COR-L47 (cell line): ENCODE results near the gene NEK6.

Experiments used
- DNase-seq: peaks from one replicate; lab custom pipeline; 2025; lab: John Stamatoyannopoulos, UW

NEK6 gene

DNA sequence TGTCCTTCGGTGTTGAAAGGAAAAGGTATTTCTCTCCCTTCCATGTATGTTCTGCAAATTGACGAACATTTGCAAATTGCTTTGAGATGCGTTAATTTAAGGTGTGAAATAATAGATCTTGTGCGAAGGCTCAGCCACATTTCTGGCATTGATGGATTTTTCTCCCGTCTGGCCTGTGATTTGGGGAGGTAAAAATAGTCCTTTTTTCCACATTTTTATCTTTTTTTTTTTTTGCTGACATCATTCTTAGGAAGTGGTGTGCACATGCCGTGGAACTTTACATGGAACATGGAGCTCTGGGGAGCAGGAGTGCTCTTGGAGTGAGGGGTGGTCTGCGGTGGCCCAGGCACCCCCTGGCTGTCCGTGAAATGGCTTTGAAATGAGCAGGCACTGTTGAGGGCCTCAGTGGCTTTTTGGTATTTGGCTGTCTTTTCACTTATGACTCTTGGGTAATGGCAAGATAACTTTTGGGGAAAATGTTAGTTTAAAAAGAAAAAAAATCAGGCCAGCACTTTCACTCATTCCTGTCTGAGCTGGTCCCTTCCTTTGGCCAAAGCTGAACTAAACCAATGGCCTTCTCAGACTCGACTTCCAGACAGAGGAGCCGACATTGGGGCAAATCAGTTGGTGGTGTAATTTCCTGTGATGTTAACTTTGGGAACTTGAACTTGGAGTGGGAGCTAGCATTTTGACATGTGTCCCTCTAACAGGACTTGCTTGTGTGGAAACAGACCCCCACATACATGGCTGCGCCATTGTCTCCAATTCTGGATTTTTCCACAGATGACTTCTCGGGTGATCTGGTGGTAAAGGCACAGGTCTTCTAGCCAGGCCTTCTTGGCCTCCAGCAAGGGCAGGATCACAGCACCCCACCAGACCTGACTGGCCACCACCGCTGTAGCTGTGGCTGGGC lies 4.2 kb downstream of the NEK6 start:
- no peak for DNase-seq

DNA sequence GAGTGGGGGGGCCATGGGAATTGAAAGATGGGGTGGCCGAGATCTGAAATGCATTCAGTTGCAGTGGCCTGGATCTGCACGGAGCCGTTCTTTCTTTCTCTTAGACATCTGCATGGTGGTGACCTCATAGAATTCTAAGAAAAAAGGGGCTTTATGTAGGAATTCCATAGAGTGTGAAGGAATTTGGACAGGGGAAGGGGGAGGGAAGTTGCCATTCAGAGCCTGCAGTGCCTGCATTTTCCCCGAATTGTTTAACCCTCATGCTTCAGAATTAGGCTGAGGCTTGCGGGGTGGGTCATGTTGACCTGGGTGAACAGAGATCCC lies 4.9 kb downstream of the NEK6 start:
- no peak for DNase-seq

DNA sequence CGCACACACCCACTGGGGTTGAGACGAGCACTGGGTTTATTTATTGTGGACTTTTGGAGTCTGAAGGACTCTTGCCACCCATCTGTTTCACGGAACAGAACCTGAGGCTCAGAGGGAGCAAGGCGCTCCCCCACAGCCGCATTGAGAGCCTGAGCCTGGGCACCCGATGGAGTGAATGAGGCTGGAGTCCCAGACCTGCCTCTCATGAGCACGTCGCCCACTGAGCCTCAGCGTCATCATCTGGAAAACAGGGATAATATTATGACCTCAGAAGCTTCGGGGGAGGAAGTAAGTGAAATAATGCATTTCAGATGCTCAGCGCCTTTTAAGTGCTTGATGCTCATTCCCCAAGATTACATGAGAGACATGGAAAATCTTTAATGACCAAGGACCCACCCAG lies 5.5 kb downstream of the NEK6 start:
- DNase-seq = no peak

DNA sequence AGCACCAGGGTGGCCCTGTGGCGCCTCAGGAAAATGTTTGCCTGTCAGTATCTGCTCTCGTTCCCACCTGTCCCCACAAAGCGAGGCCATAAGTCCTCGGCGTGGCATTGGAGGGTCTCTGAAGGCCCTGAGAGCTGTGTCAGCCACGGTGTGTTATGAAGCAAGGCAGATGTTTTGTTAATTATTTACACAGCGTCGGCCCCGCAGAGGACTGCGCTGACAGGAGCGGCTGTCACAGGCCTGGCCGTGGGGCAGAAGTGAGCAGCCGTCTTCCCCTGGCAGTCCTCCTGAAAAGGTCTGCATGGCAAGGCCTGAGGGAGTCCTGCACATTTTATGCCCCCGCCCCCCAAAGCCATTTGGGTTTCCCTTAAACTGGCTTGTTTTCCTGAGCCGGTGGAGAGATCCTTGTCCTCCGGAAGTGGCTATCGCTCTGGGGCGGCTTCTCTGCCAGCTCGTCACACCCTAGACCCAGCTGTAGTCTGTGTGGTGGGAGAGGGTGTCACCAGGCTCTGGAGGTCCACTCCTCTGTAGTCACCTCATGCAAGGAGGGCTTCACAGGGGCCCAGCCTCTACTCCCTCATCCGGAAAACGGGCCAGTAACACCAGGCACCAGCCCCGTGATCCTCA lies 6.2 kb downstream of the NEK6 start:
- DNase-seq = no peak

DNA sequence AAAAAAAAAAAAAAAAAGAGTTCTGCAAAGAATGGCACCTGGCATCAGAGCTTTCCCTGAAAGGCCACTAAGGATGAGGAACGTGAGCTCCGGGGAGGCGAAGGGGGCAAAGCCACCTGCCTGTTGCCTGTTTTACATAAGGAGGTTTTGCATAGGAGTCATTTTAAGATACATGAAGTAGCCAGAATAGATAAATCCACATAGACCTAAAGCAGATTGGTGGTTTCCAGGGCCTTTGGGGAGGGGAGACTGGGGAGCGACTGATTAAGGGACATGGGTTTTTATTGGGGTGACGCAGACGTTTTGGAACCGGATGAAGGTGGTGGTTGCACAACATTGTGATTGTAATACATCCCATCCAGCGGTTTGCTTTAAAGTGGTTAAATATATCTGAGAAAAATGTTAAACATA lies 7.1 kb downstream of the NEK6 start:
- no peak for DNase-seq

DNA sequence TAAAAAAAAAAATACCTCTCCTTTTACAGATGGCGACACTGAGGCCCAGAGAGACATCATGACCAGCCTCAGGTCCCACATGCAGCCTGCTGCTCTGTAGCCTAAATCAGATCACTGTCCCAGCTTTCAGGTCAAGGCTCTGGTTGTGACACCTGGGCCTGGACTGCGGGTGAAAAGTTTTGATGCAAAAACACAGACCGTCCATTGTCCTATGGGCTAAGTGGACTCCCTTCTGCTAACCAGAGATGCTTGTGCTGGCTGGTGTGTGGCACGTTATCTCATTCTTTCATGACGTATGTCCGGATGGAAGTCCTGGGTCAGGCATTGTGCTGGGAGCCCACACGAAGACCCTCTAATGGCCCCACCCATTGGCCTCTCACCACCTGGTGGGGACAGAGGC lies 7.8 kb downstream of the NEK6 start:
- DNase-seq = no peak

DNA sequence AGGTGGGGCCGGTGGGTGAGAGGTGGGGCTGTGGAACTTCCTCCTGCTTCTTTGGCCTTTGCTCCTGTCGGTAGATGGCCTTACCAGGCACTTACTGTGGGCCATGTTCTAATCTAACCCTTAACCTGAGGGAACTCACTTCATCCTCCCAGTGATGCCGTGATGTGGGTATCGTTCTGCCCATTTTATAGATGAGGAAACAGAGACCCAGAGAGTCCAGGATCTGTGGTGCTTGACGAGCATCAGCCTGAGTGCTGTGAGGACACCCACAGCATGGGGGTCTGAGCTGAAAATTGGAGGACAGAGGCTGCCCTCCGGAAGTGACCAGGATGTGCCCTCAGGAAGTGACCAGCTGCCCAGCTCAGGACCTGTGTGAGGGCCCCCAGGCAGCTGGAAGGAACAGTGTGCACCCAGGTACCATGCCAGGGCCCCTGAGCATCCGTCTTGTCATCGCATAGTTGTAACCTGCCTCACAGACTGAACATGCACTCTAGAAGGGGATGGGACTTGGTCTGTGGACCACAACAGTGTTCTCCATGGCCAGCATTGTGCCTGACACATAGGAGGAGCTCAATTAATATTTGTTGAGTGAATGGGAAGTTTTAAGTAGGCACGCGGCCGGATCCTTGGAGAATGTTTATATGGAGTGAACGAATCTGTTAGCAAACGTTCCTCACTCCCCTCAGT lies 8.5 kb downstream of the NEK6 start:
- DNase-seq = no peak

DNA sequence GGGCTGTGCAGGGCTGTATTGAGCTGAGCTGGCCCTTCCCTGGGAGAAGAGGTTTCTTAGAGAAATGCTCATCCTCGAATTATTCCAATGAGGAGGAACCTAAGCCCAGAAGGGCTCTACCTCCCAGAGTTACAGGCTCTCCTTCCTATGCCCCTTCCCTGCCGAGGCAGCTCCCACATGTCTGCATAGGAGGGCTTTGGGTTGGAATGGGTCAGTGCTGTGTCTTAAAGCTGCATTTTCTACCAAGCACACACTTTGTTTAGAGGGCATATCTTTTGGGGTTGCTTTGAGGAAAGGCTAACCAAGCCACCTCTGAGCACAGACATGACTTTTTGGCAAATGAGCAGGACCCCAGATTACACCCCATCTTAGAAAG lies 9.1 kb downstream of the NEK6 start:
- no peak for DNase-seq

DNA sequence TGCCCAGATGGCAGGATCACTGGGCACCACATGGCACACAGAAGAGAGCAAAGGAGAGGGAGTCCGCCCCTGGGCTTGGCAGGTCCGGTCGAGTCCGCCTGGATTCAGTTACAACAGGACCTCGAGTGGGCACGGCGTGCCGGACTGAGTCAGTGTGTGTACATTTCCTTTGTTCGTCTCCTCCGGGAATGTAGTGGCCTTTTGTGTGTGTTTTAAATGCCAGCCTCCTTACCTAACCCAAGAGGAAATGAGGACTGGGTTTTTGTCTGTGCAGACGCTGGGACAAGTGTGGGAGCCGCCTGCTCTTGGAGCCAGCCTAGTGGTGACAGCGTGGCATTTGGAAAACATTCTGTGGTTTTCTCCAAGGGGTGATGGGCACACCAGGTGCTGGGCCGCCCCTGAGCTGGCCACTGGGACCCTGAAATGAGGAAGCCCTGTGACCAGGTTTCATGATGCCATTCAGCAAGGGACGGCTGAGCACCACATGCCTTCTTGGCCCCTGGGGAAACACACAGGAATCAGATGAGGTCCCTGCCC lies 9.6 kb downstream of the NEK6 start:
- no peak for DNase-seq

DNA sequence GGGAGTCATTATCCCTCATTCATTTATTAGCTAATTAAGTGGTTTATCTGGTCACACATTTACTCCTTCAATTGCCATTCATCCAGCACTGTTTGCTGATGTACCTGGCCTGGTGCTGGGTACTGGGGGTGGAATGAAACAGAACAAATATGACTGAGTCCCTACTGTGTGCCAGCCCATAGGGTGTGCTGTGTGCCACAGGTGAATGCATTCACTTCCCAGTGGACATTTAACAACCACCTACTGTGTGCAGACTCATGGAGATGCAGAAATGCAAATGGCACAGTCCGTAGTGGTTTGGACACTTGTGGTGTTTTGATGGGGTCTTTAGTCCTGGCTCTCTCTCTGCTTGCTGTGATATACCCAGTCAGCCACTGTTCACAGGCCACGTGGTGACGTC lies 10.5 kb downstream of the NEK6 start:
- DNase-seq = no peak

DNA sequence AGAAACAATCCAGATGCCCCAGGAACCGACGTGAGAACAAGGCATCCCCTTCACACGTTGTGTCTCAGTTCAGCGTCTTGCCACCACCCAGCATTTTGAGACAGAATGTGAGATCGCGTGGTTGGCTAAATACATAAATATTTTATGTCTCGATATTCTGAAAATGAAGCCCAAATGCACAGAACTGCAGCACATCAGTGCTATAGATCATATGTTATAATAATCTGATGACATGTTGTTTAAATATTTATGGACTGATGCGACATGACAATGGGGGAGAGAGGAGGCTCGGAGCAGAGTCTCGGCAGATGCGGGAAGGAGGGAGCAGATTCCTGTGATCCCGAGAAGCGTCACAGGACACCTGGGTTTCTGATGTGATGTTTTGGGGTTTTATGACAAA lies 10.9 kb downstream of the NEK6 start:
- no peak for DNase-seq

DNA sequence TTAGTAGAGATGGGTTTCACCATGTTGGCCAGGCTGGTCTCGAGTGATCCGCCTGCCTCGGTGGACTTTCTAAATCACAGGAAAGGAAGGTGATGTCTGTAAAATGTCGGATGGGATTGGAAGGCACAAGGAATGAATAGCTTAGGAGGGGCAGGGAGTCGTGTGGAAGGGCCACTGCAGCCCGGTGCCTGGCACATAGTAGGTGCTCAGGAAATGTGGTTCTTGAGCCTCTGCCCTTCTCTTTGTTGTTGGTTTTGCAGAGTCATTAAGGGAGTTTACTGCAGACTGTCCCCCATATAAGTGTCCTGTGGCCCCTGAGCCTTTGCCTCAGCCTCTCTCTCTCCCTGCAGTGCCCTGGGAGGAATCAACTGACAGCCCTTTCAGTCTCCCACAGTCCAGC lies 11.8 kb downstream of the NEK6 start:
- no peak for DNase-seq

DNA sequence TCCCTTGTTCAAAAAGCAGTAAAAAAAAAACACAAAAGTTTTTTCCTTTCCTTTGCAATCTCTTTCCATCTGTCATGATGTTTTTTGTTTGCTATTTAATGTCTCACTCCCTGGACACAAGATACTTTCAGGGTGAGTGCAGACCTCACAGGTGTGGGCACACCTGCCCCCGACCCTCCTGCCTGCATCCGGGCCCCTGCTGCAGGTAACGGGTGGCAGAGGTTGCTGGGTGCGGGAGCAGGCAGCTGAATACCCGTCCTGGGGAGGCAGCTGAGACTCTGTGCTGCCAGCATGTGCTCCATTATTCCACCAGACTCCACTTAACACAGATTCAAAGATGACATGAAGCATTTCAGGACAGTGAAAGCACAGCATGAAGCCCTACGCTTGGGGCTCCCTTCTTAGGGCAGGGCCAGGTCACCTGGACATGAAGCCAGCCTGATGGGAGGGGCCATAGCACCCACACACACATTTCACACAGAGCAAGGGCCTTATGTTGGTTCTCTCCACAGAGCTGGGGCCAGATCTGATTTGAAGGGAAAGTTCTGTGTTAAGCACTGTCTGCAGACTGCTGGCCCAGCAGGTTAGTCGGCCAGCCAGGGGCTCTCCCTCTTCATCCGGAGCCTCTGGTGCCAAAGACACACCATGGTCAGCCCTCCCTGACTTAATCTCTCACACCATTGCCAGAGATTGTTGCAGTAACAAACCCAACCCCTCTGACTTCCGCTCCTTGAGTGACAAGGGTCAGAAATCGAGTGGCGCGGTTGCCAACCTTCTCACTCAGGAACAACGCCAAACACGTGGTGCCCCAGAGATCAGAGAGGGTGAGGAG lies 13.0 kb downstream of the NEK6 start:
- peak; percentile 13 for DNase-seq

DNA sequence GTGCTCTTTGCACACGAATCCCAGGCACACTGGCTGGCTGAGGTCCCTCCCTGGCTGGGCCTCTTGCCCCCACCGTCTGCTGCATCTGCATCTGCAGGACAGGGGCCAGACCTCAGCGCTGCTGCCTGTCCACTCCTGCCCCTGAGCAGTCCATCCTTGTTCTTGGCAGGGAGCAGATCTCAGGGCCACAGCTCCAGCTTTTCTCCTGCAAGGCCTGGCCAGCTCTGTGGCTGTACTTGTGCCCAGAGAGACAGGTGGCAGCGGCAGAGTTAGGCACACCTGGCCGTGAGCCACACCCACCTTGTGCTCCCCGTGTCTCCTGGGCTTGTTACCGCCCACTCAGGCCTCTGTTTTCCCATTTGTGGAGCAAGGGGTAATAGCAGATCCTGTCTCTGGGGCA lies 13.9 kb downstream of the NEK6 start:
- DNase-seq = peak; percentile 23

DNA sequence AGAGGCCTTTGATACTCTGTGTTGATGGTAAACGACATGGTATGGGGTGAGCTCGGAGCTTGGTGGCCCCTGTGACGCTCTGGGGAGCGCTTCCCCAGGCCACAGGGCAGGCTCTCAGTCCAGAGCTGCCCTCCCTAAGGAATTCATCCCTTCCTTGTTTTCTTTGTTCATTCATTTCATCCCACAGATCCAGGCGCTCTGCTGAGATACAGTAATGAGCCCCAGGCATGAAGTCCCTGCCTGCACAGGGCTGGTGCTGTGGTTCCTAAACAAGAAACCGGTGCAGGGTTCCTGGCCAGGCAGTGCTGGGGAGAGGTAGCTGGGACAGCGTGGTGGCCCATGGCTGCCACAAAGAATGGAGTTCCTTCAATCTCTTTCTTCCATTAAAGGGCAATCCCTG lies 14.4 kb downstream of the NEK6 start:
- DNase-seq = no peak

DNA sequence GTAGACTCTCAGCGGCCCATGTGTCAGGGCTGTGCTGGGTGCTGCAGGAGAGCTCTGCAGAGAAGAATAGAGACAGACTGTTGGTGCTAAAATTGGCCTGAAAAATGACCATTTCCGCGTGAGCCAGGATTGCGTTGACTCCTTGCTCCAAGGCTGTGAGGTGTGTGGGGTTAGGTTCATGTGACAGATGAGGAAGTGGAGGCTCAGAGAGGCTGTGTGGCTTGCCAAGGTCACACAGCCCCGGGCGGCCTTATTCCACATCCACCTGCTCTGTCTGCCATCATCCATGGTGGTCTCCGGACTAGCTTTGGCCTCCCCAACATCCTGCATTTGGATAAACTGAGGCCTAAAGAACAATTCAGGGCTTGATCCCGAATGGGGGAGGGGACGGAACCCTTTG lies 15.2 kb downstream of the NEK6 start:
- no peak for DNase-seq

DNA sequence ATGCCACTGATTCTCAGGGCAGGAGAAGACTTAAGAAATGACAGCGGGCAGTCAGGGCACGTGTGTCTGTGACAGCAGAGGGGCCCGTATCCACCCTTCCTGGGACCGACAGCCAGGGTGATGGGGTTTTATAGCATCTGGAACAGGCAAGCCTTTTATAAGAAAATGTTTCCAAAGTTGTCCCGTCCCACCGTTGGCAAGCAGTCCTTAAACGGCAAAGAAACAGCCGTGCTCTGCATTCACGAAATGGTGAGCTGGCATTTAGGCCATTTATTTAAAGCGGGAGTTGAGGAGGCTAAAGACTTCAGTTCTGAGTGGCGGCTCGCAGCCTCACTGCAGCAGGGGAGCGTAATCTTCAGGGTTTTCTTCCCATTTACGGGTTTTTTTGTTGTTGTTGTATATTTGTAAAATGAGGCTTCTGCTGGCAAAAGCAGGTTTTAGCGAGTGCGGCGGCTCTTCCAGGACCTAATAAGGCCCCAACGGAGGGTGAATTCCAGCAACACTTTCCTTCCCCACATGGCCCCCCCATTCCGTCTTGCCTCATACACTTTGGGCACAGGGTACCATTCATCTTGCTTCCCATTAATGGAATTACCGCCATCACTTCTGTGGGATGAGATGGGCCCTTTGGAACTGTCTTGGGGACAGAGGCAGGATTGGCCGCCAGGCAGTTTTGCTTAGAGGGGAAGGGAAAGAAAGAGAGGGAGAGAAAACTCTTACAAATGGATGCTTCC lies 15.8 kb downstream of the NEK6 start:
- DNase-seq = no peak

DNA sequence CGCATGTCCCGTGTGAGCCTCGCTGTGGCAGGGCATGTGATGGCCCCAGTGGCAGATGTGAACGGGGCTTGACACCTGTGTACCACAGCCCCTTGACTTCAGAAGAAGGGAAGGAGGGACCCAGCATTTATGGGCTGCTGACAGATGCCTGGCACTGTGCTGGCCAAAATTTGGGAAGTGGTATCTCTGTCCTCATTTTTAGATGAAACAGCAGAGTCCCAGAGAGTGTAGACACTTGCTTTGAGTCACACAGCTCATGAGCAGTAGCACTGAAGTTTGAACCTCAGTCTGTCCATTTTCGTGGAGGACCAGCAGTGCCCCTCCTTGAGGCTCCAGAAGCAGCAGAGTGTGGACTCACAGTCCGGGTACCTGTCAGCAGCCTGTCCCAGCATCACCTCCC lies 16.5 kb downstream of the NEK6 start:
- no peak for DNase-seq

DNA sequence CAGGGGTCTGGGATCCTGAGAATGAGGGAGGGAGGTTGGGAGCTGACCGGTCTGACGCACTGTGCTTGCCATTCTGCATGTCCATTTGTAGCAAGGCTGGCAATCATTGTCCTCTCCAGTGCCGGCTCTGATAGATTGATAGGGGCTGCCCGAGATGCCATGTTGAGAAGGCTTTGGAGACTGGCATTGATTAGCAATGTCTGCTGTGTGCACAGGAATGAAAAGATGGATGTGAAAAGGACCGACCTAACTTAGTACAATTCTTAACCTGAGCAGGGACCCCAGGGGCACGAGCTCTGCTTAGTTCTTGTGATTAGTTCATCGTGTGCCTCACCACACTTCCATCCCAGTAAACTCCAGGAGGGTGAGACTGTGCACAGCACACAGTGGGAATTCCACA lies 17.0 kb downstream of the NEK6 start:
- DNase-seq = no peak

DNA sequence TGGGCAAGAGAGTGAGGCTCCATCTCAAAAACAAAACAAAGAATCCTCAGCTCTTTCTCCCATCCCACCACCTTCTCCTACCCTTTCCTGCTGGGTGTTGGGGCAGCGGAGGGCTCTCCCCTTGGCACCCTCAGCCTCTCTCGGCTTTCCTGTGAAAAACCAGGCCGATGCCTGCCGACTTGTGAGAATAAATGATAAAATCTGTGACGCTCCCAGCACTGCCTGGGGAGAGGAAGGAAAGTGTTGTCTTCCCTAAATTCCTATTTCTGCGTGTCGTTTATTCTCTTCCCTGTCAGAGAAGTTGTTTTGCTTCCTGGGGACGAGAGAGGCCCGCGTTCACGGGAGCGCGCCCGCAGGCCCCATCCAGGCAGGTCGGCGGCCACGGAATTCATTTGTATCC lies 19.7 kb downstream of the NEK6 start:
- no peak for DNase-seq

DNA sequence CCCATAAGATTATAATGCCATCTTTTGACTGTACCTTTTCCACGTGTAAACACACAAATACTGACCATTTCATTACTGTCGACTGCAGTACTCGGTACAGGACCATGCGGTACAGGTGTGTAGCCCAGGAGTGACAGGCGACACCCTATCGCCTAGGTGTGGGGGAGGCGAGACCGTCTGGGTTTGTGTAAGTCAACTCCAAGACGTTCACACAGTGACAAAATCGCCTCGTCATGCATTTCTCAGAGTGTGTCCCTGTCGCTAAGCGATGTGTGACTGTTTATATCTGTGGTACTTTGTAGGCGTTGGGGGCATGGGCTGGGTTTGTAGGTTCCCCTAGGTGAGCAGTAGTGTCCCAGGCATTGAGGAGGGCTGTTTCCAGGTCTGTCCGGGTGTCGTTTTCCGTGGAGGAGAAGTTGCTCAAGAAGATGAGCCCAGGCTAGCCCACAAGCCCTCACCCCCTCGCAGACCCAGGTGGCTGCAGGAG lies 20.3 kb downstream of the NEK6 start:
- DNase-seq = no peak
